Keratinocyte (primary cell): ENCODE results near the gene MEOX1.

Source experiments
- CTCF ChIP-seq, 3 experiments: IDR thresholded peaks in 1 of 3; conservative IDR thresholded peaks in 1 of 3; optimal IDR thresholded peaks in 1 of 3; 2 replicates in 2 of 3; 3 replicates in 1 of 3; pipeline versions ENCODE3 to v1.5.1; 2011; ENCODE audit warnings: low read length in 3 of 3, mild to moderate bottlenecking in 3 of 3, moderate library complexity in 2 of 3, control low read depth in 1 of 3, inconsistent platforms in 1 of 3; ENCODE audit not compliant: insufficient read depth in 2 of 3; ENCODE audit errors: extremely low read depth in 1 of 3
- EZH2 ChIP-seq: IDR thresholded peaks from one replicate; pipeline ENCODE4 v1.6.1; 2012; ENCODE audit warnings: inconsistent platforms, mild to moderate bottlenecking, low read length, moderate library complexity

- TF ChIP-seq CTCF (optimal IDR thresholded peaks at IDR 0.05 in 1 of 3, IDR thresholded peaks at IDR 0.05 in 1 of 3, conservative IDR thresholded peaks at IDR 0.05 in 1 of 3; ENCODE audit: extremely low read depth in 1 of 3, insufficient read depth in 2 of 3, low read length in 3 of 3), result no peak
- TF ChIP-seq EZH2, result no peak
Observed at GRCh38 chr17:43597624-43598356, 63.9 kb downstream of the MEOX1 start.
